ENCODE data around the gene ZYX.

- TF ChIP-seq CTCF (conservative IDR thresholded peaks at IDR 0.05; ENCODE audit: low read depth, low read length) (peak; percentile 93), EZH2 (IDR thresholded peaks at IDR 0.05; ENCODE audit: borderline replicate concordance, low read depth, low read length, poor library complexity, severe bottlenecking) (no peak)
Measured at GRCh38 chr7:143380260-143380645, 892 bp upstream of the ZYX start.

Data from A673 (cell line).